ENCODE results near the gene ZMAT5.
A peak's percentile ranks its signal among the peaks of the same experiment; 100 is the strongest.
"Not testable (repeated sequence)": the region's sequence is repeated elsewhere in the genome, so short reads cannot be mapped to it uniquely, and the experiment has no call there.

Gene ZMAT5

GRCh38 chr22:29784451-29785361 is 17.9 kb upstream of the ZMAT5 start:
- DNase-seq, result no peak

GRCh38 chr22:29782061-29782845 is 15.4 kb upstream of the ZMAT5 start:
- no peak for DNase-seq

- DNase-seq, result no peak
These were observed 14.2 kb upstream of the ZMAT5 start for GRCh38 chr22:29780748-29781676.

GRCh38 chr22:29780220-29780619 is 13.4 kb upstream of the ZMAT5 start:
- DNase-seq, result no peak

- no peak for DNase-seq
These were observed 6.4 kb upstream of the ZMAT5 start for GRCh38 chr22:29773233-29773632.

GRCh38 chr22:29772170-29772641 is 5.4 kb upstream of the ZMAT5 start:
- no peak for DNase-seq

GRCh38 chr22:29769723-29770321 is 3.0 kb upstream of the ZMAT5 start:
- DNase-seq, result no peak

- DNase-seq, result no peak
These were observed 1.4 kb upstream of the ZMAT5 start for GRCh38 chr22:29768052-29768693.

GRCh38 chr22:29767171-29768051 is 604 bp upstream of the ZMAT5 start, which contains the start of gene UQCR10:
UQCR10 (plus strand) TSS chr22:29767369; CDS start chr22:29767399, 30 bp downstream.
- DNase-seq, result peak; percentile 85

GRCh38 chr22:29765905-29766631 is 739 bp downstream of the ZMAT5 start:
- peak; percentile 12 for DNase-seq

- no peak for DNase-seq
These were observed 4.5 kb downstream of the ZMAT5 start for GRCh38 chr22:29762263-29762662.

GRCh38 chr22:29758959-29759358 is 7.8 kb downstream of the ZMAT5 start:
- no peak for DNase-seq

GRCh38 chr22:29758068-29758622 is 8.7 kb downstream of the ZMAT5 start:
- DNase-seq, result no peak

GRCh38 chr22:29757096-29757495 is 9.7 kb downstream of the ZMAT5 start:
- no peak for DNase-seq

GRCh38 chr22:29756341-29756740 is 10.5 kb downstream of the ZMAT5 start:
- DNase-seq, result no peak

- DNase-seq, result no peak
These were observed 10.9 kb downstream of the ZMAT5 start for GRCh38 chr22:29755889-29756288.

- DNase-seq, result not testable (repeated sequence)
These were observed 12.0 kb downstream of the ZMAT5 start for GRCh38 chr22:29754658-29755395.

- DNase-seq, result no peak
These were observed 12.8 kb downstream of the ZMAT5 start for GRCh38 chr22:29753808-29754657.
